ENCODE results near the gene SARDH. TPM values are rescaled to one million over a fixed set of nuclear protein-coding genes. Genes with fewer than 3 reads are reported as not detected.

The SARDH gene
- total RNA-seq, 1 experiment from 2014 or later, result 5.6 TPM

DNA sequence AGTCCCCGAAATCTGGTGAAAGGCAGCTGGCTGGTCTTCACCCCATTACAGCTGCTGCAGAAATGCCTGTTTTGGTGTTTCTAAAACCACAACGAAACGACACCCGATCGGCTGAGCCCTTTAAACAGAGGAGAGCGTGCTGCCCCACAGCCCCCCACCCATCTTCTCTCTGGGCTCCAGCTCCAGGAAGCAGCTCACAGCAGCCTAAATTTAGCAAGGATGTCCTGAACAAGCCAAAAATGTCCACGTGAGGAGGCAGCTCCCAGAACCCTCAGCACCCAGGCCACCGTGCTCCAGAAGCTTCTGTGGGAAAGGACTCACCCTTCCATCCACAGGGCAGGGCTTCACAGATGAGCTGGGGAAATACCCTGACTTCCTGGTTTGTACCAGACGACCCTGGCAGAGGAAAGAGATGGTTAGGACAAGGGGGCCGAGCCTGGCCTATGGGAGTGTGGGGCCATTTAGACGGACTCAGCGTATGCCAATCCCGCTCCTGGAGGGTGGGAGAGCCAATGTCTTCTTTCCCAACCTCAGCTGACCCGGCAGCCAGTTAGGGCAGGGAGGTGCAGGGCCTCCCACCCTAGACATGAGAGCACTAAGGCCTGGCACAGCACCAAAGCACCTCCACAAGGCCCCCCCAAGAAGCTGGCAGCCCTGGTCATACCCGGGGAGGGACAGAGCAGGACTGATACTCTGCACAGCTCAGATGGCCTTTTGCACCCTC lies 39.1 kb upstream of the SARDH start:
- no TSS peak for BruUV-seq (replicated peaks)
- no peak overlapping the region for H3K4me2 ChIP-seq (ENCODE audit: low read length)
- DNase-seq (ENCODE audit: low read depth, low spot score) (no peak), ATAC-seq (no peak)
- CTCF ChIA-PET, result interaction anchor here (1.3 kb wide), 1 partner anchor 218 kb away, joined by 3 read pairs; no protein-coding TSS in a partner anchor
- no peak overlapping the region for H2AFZ ChIP-seq (ENCODE audit: low read depth, low read length, poor library complexity, severe bottlenecking)
- H3K79me2 ChIP-seq (ENCODE audit: insufficient read depth, low read length), result no peaks in the 10 kb centered on the region
- no peaks in the 10 kb centered on the region for H3K27me3 ChIP-seq (ENCODE audit: insufficient read depth, low read length)
- TF ChIP-seq EZH2phosphoT487 (IDR thresholded peaks at IDR 0.05; ENCODE audit: borderline replicate concordance) (no peak), ELF1 (IDR thresholded peaks at IDR 0.05; ENCODE audit: borderline replicate concordance, low read depth) (no peak), SP1 (IDR thresholded peaks at IDR 0.05; ENCODE audit: low read depth) (no peak), SIN3A (IDR thresholded peaks at IDR 0.05; ENCODE audit: low read depth) (no peak), EZH2 (IDR thresholded peaks at IDR 0.05) (no peak), SRF (IDR thresholded peaks at IDR 0.05; ENCODE audit: low read depth) (no peak), ZNF274 (IDR thresholded peaks at IDR 0.05; ENCODE audit: low read depth, low read length) (no peak), CEBPB (IDR thresholded peaks at IDR 0.05; ENCODE audit: low read depth) (no peak)
- TF ChIP-seq, protein P1, sequence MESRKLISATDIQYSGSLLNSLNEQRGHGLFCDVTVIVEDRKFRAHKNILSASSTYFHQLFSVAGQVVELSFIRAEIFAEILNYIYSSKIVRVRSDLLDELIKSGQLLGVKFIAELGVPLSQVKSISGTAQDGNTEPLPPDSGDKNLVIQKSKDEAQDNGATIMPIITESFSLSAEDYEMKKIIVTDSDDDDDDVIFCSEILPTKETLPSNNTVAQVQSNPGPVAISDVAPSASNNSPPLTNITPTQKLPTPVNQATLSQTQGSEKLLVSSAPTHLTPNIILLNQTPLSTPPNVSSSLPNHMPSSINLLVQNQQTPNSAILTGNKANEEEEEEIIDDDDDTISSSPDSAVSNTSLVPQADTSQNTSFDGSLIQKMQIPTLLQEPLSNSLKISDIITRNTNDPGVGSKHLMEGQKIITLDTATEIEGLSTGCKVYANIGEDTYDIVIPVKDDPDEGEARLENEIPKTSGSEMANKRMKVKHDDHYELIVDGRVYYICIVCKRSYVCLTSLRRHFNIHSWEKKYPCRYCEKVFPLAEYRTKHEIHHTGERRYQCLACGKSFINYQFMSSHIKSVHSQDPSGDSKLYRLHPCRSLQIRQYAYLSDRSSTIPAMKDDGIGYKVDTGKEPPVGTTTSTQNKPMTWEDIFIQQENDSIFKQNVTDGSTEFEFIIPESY (IDR thresholded peaks at IDR 0.05; ENCODE audit: extremely low read depth, insufficient replicate concordance, low read length), result no peak
- H3K4me3 ChIP-seq (replicated peaks in 1 of 2; ENCODE audit: low read depth in 1 of 2, low read length in 2 of 2), result no peak overlapping the region
- no peak overlapping the region for H3K27ac ChIP-seq (ENCODE audit: low read depth, low read length)
- RAD21 ChIA-PET (ENCODE audit: low non-redundant PET in 1 of 2, low total read pairs in 2 of 2, uncharacterized antibody in 2 of 2, unreplicated experiment in 2 of 2), result no interaction called here
- no peaks in the 10 kb centered on the region for H3K9me2 ChIP-seq (ENCODE audit: insufficient read depth)
- no peak overlapping the region for H3K9ac ChIP-seq (ENCODE audit: low read length)
- intact Hi-C loops (cut with micrococcal nuclease), result no loop called here
- no peaks in the 10 kb centered on the region for H3K4me1 ChIP-seq (ENCODE audit: control insufficient read depth in 1 of 2, insufficient read depth in 2 of 2, low read length in 2 of 2)
- H3K36me3 ChIP-seq (ENCODE audit: control insufficient read depth in 1 of 2, insufficient read depth in 2 of 2, low read length in 2 of 2), result peaks cover 5 to 17% of the 10 kb centered on the region in 2 experiments
- POLR2A ChIA-PET, result no interaction called here
- no peaks in the 10 kb centered on the region for H4K20me1 ChIP-seq (ENCODE audit: insufficient read depth)
- peaks cover 5 to 11% of the 10 kb centered on the region in 2 experiments; a peak in 2 of 4 replicates for H3K9me3 ChIP-seq (ENCODE audit: control insufficient read depth in 1 of 2, insufficient read depth in 1 of 2, low read depth in 1 of 2, low read length in 2 of 2)

Measured in HCT116 (cell line).